MCF 10A (cell line): ENCODE results near the gene DBN1. TPM values are rescaled to one million over a fixed set of nuclear protein-coding genes. Genes with fewer than 3 reads are reported as not detected.

Source experiments
- BruUV-seq: library from RNA; stranded (reverse); fragments of 400-500 nt; replicated peaks from 2 replicates; lab custom pipeline; 2021; lab: Mats Ljungman, UMichigan
- CTCF ChIA-PET: fragments of 300-600 bp; sonication (Branson Sonifier 250); formaldehyde crosslinking; extraction: SDS; loops from one replicate; lab custom pipeline; 2021; ENCODE audit warnings: antibody characterized with exemption, inconsistent platforms; lab: Yijun Ruan, JAX
- POLR2A ChIA-PET: fragments of 300-600, 350-650 bp; sonication (Branson Sonifier 250); formaldehyde crosslinking; extraction: SDS; loops from one replicate; lab custom pipeline; 2020; ENCODE audit warnings: antibody characterized with exemption, inconsistent platforms; lab: Yijun Ruan, JAX
- DNase-seq: peaks from one replicate; pipeline ENCODE4 v3.0.0-alpha.2; 2018; ENCODE audit not compliant: unreplicated experiment
- H3K27ac Mint-ChIP-seq: one replicate; pipeline ENCODE4 v1.8.0; 2022; ENCODE audit warnings: mild to moderate bottlenecking, low read depth, mixed read lengths; ENCODE audit not compliant: unreplicated experiment
- H3K27me3 Mint-ChIP-seq: one replicate; pipeline ENCODE4 v1.8.0; 2022; ENCODE audit warnings: mixed read lengths; ENCODE audit not compliant: insufficient read depth, unreplicated experiment
- H3K36me3 Mint-ChIP-seq: one replicate; pipeline ENCODE4 v1.8.0; 2022; ENCODE audit warnings: mild to moderate bottlenecking, moderate library complexity, mixed read lengths; ENCODE audit not compliant: insufficient read depth, unreplicated experiment
- H3K4me1 Mint-ChIP-seq: one replicate; pipeline ENCODE4 v1.8.0; 2022; ENCODE audit warnings: mixed read lengths; ENCODE audit not compliant: insufficient read depth, unreplicated experiment
- H3K4me3 Mint-ChIP-seq: one replicate; pipeline ENCODE4 v1.8.0; 2022; ENCODE audit warnings: mild to moderate bottlenecking, moderate library complexity, mixed read lengths; ENCODE audit not compliant: unreplicated experiment
- H3K9me3 Mint-ChIP-seq: one replicate; pipeline ENCODE4 v1.8.0; 2022; ENCODE audit warnings: mixed read lengths; ENCODE audit not compliant: unreplicated experiment
- intact Hi-C: fragments of 100-400 bp; cut with micrococcal nuclease; formaldehyde crosslinking; loops from 2 replicates; pipeline ENCODE4 v1.14.1; 2022
- total RNA-seq: library from RNA; stranded (reverse); gene quantifications from 2 replicates; pipeline ENCODE4 v1.2.3, GENCODE V29; 2022
- TF ChIP-seq, protein P1 (sequence below): fragments of 200-600 bp; IDR thresholded peaks from one replicate; pipeline ENCODE4 v1.8.0; 2022; ENCODE audit warnings: antibody characterized with exemption, mild to moderate bottlenecking; ENCODE audit not compliant: unreplicated experiment

The DBN1 gene
- total RNA-seq, 1 experiment from 2014 or later: 165 TPM

GRCh38 chr5:177456591-177456964, 16.9 kb downstream of the DBN1 start:
- peaks cover 6% of the 10 kb centered on the region for H3K4me1 Mint-ChIP-seq
- intact Hi-C loops: no loop called here
- TF ChIP-seq, protein P1, sequence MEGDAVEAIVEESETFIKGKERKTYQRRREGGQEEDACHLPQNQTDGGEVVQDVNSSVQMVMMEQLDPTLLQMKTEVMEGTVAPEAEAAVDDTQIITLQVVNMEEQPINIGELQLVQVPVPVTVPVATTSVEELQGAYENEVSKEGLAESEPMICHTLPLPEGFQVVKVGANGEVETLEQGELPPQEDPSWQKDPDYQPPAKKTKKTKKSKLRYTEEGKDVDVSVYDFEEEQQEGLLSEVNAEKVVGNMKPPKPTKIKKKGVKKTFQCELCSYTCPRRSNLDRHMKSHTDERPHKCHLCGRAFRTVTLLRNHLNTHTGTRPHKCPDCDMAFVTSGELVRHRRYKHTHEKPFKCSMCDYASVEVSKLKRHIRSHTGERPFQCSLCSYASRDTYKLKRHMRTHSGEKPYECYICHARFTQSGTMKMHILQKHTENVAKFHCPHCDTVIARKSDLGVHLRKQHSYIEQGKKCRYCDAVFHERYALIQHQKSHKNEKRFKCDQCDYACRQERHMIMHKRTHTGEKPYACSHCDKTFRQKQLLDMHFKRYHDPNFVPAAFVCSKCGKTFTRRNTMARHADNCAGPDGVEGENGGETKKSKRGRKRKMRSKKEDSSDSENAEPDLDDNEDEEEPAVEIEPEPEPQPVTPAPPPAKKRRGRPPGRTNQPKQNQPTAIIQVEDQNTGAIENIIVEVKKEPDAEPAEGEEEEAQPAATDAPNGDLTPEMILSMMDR: no peak
- ChIA-PET CTCF (interaction anchor here (0.6 to 15.3 kb wide), 26 partner anchors 8 to 343 kb away, joined by 3 to 277 read pairs (median 6); partner anchors contain the start of genes PFN3 and PRR7), POLR2A (interaction anchor here (1.4 to 12.7 kb wide), 3 partner anchors 11 to 53 kb away, joined by 9 to 202 read pairs (median 44); partner anchors contain the start of genes PDLIM7, PFN3 and PRR7)
- H3K27ac Mint-ChIP-seq: no peak overlapping the region
- BruUV-seq: no TSS peak
- H3K9me3 Mint-ChIP-seq: no peaks in the 10 kb centered on the region
- H3K27me3 Mint-ChIP-seq: no peaks in the 10 kb centered on the region
- peak overlapping the region; percentile 70 for H3K4me3 Mint-ChIP-seq
- peaks cover 41% of the 10 kb centered on the region for H3K36me3 Mint-ChIP-seq
- DNase-seq: no peak

GRCh38 chr5:177455661-177456590, 17.5 kb downstream of the DBN1 start:
- peak overlapping the region; percentile 70 for H3K4me3 Mint-ChIP-seq
- TSS peak; percentile 82 for BruUV-seq
- ChIA-PET CTCF (interaction anchor here (0.5 to 15.3 kb wide), 49 partner anchors 9 to 342 kb away, joined by 3 to 277 read pairs (median 6); partner anchors contain the start of genes F12, PDLIM7, PFN3 and PRR7), POLR2A (interaction anchor here (0.7 to 12.7 kb wide), 22 partner anchors 7 to 919 kb away, joined by 3 to 202 read pairs (median 3); partner anchors contain the start of genes DDX41, GRK6, LMAN2 and PDLIM7)
- TF ChIP-seq, protein P1: peak; percentile 97
- peaks cover 42% of the 10 kb centered on the region for H3K36me3 Mint-ChIP-seq
- peak; percentile 97 for DNase-seq
- intact Hi-C loops: loop anchor here (1.0 to 2.0 kb wide), 4 partner anchors 41 to 147 kb away; partner anchors contain the start of gene PDLIM7
- peaks cover 6% of the 10 kb centered on the region for H3K4me1 Mint-ChIP-seq
- H3K27ac Mint-ChIP-seq: no peak overlapping the region
- no peaks in the 10 kb centered on the region for H3K27me3 Mint-ChIP-seq
- no peaks in the 10 kb centered on the region for H3K9me3 Mint-ChIP-seq

DNA sequence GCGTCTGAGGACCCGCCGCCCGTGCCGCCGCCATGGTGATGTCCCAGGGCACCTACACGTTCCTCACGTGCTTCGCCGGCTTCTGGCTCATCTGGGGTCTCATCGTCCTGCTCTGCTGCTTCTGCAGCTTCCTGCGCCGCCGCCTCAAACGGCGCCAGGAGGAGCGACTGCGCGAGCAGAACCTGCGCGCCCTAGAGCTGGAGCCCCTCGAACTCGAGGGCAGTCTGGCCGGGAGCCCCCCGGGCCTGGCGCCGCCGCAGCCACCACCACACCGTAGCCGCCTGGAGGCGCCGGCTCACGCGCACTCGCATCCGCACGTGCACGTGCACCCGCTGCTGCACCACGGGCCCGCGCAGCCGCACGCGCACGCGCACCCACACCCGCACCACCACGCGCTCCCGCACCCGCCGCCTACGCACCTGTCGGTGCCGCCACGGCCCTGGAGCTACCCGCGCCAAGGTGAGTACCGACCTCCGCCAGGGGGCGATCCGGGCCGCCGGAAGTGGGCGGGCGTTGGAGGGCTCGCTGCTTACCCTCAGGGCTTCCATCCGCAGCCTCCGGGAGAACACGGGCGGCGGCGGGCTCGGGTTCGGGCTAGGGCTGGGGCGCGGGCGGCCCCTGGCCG, 18.3 kb downstream of the DBN1 start:
- CTCF ChIA-PET: interaction anchor here (0.5 to 15.3 kb wide), 48 partner anchors 10 to 340 kb away, joined by 3 to 277 read pairs (median 5); partner anchors contain the start of genes F12, PDLIM7, PFN3 and PRR7
- H3K4me3 Mint-ChIP-seq: peak overlapping the region; percentile 70
- peak; percentile 82 for DNase-seq
- no peak overlapping the region for H3K27ac Mint-ChIP-seq
- TF ChIP-seq, protein P1: peak; percentile 95
- H3K27me3 Mint-ChIP-seq: no peaks in the 10 kb centered on the region
- peaks cover 48% of the 10 kb centered on the region for H3K36me3 Mint-ChIP-seq
- H3K9me3 Mint-ChIP-seq: no peaks in the 10 kb centered on the region
- peaks cover 6% of the 10 kb centered on the region for H3K4me1 Mint-ChIP-seq
- POLR2A ChIA-PET: interaction anchor here (0.7 to 12.7 kb wide), 28 partner anchors 8 to 918 kb away, joined by 3 to 202 read pairs (median 3); partner anchors contain the start of genes DDX41, GRK6, LMAN2 and PDLIM7
- BruUV-seq: no TSS peak
- intact Hi-C loops: loop anchor here (1.0 to 2.0 kb wide), 4 partner anchors 42 to 146 kb away; partner anchors contain the start of gene PDLIM7
